Glomerular visceral epithelial cell (primary cell): ENCODE results near the gene TLX1.

Experiments
- DNase-seq: peaks from one replicate; pipeline ENCODE4 v3.0.0-alpha.2; 2016; ENCODE audit errors: extremely low spot score

The TLX1 gene

DNA sequence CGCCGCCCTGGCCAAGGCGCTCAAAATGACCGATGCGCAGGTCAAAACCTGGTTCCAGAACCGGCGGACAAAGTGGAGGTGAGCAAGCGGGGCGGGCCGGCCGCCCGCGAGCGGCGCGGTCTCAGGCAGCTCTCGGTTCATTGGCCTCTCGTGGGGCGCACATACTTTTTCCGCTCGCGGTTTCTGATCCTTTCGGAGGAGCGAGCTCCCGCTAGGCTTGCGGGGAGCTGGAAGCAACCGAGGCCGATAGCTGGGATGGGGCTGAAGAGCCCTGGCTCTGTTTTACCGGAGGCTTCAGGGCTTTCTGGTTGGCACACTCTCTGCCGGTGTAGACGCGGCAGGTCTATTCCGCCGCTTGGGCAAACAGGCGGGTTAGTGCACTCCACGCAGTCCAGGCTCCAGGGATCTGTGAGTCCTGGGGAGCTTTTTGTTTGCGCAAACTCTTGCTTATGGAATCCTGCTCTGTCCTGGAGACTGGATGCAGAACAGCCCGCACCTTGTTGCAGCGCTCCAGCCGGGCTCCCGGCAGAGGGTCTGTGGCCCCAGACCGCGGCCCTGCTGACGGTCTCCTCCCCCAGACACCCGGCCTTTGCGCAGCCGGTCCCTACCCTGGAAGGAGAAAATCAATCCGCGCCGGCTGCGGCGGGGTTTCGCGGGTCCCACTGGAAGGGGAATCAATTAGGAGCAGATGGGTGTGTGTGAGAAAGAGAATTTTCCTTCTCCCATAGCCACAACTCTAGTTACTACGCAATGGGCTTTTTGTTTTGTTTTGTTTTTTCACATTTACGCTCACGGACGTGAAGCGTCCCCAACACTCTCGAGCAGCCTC is 3.4 kb downstream of the TLX1 start:
- DNase-seq, result no peak

DNA sequence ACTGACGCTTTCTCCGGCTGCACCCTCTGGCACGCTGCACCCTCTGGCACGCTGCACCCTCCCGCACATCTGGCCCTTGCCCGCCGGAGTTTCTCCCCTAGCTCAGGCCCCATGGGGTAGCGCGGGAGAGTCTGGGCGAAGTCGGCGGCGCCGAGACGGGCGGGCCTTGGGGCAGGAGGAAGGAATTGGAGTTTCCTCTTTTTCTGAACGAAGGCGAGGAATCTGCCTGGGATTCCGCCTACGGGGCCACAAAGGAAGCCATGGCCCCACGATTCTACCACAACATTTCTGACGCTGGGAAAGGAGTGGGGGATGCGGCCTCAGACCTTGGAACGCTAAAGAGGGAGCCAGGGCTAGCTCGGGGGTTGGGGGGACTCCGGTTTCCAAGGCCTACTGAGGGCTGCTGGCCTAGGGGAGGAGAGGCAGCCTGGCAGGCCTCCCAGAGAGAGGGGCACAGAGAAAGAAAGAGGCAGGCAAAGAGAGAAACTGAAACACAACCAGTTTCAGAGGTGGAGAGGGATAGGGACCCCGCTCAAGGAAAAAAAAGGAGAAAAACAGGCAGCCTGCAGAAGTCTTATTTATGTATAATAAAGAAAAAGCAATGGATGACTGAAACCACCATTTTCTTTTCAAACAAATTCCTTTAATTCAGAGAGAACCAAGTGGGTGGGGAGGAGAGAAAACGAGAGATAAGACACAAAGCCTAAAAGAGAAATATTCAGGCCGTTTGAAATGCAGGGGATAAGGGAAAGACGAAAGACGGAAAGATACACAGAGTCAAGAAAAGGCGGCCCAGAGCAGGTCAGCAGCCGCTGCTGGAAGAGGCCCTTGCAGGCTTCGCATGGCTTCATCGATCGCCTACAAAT is 4.3 kb downstream of the TLX1 start:
- DNase-seq, result no peak

DNA sequence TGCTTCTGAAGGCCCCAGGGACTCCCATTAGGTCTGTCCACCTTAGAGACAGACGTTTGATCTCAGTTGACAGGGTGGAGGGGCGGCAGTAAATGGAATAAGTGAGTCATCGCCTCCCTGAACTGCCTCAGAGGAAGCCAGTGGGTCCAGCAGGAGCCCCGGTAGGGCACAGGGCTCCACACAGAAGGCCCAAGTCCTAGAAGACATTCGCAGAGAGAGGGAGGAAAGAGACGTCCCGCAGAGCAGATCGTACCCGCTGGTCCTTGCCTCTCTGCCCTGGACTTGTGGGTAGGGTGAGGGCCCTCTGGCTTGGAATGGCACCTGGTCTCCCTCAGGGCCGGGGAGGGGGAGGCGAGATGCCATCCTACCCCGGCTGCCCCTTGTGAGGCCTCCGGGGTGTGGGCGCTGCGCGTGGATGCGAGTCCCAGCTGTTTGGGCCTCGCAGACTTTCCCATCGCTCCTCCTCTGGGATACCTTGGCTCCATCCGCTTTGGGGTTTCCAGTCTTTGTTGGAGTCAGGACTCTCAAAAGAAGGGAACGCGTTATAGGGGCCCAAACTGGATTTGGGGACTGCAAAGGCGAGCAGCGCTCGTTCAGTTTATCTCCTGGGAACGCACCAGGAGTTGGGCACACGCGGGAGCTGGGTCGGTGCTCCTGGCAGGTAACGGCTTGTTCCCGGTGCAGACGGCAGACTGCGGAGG is 5.1 kb downstream of the TLX1 start:
- peak; percentile 21 for DNase-seq

DNA sequence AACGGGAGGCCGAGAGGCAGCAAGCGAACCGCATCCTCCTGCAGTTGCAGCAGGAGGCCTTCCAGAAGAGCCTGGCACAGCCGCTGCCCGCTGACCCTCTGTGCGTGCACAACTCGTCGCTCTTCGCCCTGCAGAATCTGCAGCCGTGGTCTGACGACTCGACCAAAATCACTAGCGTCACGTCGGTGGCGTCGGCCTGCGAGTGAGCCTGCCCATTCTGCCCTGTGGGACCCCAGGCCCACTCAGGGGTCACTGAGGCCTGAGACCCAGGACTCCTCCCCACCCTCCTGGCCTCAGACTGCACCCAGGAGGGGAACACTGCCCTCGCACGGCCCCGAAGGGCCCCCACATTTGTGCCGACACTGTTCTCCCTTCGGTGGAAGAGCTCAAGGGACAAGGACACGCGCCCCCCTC is 5.6 kb downstream of the TLX1 start:
- no peak for DNase-seq

DNA sequence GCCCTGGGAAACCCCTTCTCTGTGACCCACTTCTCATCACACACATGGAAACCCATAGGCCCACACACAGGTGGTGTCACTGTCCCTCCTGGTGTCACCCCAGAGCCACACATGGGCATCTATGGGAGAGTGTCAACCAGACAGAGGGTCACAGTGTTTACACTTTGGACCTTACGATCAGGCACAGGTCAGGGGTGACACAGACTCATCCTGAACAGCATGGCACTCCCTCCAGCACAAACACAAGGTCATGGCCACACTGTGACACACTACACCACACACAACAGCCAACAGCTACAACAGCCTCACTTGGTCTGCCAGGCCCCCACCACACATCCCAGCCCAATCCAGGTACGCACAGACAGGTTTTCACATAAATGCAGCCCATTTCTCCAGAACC is 6.2 kb downstream of the TLX1 start:
- DNase-seq, result no peak

DNA sequence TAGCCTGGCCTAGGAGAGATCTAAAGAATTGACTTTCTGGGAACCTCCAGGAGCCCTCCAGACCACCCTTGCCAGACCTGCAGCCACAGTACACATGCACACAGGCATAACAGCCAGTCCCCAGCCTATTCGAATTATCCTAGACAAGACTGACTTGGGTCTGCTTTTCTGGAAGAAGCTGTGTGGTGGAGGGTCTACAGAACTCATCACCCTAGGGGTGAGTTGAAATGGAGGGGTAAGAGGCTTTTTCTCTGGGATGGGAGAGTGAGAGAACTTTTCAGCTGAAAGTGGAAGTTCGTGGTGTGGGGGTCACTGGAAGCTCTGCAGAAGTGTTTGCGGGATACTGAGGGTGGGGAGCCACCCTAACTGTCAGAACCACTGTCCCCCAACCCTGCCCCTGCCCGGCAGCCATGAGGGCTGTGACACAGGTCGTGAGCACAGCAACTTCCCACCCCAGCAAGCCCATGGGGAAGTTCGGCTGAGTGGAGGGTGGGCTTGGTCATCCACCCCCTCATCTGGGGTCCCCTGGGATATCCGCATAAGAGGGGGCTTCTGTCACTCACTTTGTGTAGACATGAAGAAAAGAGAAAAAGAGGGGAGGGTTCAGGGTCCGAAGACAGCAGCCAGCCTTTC is 7.8 kb downstream of the TLX1 start:
- DNase-seq, result no peak

DNA sequence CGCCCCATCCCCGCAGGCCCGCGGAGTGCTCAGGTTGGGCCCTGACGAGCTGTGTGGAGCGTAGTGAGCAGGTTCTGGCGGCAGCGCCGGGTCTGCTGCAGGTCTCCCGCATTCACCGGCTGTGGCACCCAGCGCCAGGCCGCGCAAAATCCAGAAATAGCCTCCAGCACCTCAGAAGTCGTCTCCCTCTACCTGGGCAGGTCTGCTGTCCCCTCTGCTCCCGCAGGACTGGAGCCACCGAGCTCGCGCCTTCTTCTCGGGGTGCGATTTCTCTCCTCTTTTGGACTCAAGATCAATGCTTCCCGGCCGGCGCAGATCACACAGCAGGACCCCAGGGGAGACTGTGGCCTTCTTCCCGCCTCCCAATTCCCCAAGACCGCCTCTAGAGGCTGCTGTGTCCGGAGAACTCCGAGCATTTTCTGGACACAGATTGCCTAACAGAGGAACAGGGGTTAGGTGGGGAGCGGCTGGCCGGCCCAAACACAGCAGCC is 8.4 kb downstream of the TLX1 start:
- peak; percentile 14 for DNase-seq

DNA sequence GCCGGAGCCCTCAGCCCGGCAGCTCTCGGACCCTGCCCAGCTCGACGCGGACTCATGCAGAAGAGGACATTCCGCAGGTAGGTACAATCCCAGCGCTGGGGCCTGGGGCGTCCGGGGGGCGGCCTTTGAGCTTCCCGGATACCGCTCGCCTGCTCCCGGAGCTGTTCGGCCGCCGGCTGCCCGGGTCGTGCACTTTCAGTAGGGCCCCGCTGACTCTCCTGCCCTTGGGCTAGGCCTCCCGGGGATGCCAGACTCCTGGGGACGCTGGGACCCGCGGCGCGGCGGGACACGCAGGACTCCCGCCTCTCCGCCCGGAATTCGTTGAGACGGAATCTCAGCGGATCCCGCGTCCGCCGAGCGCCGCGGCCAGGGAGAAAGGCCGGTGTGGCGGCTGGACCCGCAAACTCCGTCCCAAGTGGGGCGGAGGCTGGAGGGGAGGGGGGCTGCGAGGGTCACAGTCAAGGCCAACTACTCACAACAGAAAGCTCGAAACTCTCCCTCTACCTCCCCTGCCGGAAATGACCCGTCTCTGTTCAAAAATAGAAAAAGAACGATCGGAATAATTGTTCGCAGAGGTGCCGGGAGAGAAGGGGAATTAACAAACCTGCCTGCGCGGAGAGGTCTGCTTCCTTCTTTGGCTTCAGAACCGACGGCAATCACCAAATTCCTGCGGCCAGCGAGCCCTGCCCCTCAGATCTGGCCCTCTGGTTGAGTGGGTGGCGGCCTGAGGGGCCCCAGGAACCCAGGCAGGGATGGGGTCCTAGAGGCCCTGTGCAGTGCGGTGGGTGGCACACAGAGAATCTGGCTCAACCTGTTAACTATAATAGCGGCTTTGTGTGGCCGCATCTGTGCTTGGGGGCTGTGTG is 9.2 kb downstream of the TLX1 start:
- no peak for DNase-seq

DNA sequence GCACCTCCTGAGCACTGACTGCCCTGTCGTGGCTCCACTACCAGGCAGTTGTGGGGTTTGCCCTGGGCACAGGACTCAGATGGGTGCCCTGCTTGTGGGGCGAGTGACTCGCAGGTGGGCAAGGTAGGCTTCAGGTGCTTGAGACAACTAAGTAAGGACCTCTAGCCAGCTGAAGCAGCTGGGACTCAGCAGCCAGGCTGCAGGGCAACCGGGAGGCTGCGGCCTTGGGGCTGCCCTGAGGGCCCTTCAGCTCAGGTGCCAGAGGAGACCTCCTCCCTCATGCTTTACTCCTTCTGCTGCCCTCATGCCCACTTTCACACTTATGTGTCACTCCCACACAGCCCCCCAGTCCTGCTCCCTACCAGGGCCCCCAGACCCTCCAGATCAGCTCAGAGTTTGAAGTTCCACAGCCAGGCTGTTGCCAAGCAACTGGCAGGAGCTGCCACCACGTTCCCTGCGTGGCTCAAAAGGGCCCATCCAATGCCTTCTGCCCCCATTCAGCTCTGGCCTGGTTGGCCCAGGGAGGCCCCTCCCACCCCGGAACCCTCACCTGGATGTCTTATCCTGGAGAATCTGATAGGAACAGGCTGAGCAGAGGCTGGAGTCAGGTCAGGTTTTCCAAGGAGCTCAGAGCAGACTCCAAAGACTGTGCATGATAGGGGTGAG is 10.0 kb downstream of the TLX1 start:
- DNase-seq, result no peak

DNA sequence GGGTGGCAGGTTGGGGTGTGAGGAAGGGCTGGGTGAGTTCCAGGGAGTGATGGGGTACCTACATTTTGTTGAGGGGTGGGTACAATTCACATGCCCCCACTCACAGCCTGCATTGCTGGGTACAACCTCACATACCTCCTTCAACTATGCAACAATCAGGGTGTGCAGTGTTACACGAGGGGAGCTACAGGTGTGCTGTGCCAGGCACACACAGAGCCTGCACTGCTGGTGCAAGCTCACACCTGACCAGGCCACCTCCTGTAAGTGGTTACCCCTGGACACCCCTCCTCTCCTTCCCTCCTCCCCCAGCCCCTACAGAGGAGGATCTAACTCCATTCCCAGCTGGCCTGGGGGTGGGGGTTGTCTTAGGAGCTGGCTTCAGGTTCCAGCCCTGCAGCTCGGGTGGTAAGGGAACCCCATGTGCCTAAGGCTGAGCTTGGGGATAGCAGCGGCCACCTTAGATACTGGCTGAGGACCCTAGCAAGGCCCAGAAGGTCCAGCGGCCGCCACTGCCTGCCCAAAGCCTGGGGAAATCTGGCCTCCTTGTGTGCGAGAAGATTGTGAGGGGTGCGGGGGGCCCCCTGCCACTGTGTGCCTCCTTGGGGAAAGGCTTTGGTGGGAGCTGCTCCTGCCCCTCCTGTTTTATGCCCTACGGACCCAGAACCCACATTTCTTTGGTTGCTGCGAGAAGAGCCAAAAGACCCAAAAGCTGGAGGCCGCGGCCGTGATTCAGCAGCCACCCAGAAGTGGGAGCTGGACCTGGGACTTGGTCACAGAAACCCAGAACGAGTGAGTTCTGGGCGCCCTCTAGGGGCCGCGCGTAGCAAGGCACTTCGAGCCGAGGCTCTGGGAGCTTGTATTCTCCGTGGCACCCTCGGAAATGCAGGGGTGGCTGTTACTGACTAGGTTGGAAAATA is 10.8 kb downstream of the TLX1 start:
- DNase-seq, result peak; percentile 86

DNA sequence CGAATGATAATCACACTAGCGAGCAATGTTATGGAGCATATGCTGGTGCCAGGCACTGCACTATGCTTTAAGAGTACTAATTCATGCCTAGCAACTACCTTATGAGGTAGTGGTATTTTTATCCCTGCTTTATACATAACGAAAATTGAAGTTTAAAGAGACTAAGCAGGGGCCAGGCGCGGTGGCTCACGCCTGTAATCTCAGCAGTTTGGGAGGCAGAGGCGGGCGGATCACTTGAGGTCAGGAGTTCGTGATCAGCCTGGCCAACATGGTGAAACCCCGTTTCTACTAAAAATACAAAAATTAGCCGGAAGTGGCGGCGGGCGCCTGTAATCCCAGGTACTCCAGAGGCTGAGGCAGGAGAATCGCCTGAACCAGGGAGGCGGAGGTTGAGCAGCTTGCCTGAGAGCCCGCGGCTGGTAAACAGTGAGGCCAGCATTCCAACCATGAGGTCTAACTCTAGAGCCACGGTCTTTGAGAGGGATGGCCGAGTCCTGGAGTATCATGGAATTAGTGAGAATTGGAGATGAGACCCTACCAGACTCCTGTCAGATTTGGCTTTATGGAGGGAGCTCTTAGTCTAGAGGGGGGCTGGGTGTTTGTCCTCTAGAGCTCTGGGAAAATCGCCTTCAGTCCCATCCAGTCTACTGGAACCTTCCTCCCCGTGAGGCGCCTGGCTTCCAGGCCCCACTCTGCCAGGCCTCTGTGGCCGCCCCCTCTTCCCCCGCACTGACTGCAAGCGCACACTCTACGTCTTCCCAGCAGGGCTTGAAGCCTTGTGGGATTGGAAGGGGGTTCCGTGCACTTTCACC is 11.6 kb downstream of the TLX1 start:
- DNase-seq, result no peak

DNA sequence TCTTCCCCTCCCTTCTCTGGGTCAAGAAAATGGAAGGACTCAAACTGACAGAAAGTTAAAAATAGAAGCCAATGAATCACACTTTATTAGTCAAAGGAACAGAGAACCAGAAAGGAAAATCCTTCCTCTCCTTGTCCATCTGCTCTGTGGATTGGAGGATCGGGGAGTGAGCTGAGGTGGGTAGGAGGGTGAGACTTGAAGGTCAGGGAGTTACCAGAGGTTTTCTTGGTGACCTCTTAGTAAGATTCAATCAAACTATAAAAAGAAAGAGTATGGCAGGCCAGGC is 12.2 kb downstream of the TLX1 start:
- no peak for DNase-seq

DNA sequence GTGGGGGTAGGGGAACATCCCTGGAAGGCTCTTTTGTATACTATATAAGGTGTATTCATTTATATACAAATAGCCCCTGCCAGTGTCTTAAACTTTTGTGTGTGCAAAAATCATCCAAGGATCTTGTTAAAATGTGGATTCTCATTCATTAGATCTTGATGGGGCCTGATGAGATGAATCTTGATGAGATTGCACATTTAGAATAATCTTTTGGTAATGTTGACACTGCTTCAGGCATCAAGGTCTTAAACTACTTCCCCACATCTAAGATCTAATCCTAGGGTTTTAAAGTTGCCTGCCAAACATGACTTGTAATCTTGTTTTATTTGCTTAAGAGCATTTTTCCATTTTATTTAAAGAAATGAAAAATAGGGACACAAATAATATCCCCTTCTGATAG is 13.0 kb downstream of the TLX1 start:
- DNase-seq, result no peak

DNA sequence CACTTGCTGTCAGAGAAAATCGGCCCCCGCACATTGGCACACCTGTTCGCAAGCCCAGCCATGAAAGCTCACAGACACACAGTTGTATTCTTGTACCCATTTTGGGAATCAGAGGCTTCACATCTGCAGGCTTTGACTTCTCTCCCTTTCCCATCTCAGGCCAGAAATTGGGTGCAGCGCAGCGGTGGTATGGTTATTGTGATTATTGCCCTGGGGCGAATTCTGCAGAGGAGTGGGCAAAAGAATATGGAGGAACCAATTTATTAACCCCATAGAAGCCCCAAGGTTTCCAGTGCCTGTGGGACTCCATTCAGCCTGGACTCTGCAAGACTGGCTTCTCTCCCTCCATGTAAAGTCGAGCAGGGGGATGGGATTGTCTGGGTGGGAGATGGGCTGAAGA is 14.0 kb downstream of the TLX1 start:
- no peak for DNase-seq

DNA sequence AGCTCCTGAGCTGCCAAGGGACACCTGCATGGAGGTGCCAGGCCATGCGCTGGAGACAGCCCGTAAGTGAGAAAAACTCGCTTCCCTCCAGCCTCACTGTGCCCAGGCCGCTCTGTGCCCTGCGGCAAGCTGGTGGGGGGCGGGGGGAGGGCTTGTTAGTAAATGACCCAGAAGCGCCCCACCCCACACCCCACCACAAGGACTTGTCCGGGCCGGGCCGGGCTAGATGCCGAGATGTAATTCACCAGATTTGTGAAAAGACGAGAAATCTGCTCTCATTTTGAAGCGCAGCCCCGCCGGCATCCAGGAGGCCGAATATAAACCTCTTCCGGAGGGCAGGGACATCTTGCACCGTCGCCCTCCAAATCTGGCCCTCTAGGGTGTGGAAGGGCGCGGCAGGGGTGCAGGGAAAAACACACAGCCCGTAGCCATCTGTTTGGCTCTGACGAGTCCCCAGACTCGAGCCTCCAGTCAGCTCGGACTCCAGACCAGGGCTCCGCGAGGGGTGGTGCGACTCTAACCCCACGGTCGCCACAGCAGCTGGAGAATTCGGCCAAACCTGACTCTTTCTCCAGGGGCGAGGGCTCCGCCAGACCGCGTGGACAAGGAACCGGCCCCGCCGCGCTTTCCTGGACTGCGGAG is 14.8 kb downstream of the TLX1 start:
- DNase-seq, result no peak

DNA sequence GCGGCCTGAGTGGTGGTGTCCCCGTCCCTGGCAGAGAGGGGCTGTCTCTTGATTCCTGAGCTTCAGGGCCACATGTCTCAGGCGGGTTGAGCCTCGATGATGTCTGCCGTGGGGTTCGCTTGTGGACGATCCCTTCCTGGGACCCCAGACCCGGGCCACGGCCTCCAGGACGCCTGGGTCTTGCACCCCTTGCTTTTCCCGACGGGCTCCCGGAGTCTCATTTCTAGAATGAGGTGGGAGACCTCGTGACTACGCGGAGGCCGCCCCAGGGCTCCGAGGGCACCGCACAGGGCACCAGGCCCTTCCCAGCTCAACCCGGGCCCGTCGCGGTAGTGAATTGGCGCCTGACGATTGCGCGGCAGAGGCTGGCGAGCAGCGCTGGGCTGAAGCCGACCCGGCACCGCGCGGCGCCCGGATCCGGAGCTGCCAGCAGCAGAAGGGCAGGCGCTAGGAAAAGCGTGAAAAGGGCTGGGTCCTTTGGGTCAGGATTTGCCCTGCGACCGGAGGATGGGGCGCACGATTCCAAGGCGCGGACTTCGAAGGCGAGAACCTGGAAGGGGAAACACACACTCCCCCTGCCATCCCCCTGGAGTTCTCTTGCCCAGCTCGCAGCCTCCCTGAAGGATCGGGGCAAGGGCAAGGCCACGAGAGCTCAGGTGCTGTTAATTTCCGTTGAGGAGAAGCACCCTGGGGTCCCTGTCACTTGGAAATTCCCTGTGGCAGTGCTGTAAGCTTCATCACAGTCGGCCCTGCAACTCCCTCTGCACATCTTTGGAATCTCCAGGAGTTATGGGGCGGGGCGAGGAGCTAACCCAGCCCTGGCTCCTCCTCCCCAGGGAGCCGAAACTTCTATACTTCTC is 15.5 kb downstream of the TLX1 start:
- no peak for DNase-seq

DNA sequence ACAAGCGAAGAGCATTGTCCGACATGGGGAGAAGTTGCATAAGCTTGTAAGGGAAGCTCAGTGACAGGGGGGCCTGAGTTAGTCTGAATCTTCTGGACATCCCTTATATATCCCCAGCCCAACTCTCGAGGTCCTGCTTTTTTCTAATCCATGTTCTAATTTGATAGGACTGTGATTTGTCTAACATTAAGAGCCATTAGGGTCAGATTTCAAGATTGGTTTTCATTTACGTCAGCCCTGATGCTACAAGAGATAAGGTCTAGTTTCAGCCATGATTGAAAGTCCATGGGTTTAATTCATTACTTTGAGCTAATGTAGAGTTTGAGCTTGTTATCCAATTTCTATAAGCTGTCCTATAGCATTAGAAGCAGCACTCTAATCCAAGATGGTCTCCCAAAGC is 20.3 kb downstream of the TLX1 start:
- no peak for DNase-seq
